HG03558 (cell line): ENCODE results near the gene NFATC2.

Experiments used
- ATAC-seq: cut with Tn5 transposase; IDR thresholded peaks from one replicate; pipeline ENCODE4 v1.9.1; 2021; ENCODE audit warnings: moderate number of reproducible peaks; ENCODE audit not compliant: unreplicated experiment; ENCODE audit errors: extremely low read depth

Gene NFATC2

GRCh38 chr20:51439160-51439689 lies 103.3 kb downstream of the NFATC2 start:
- ATAC-seq, result no peak

GRCh38 chr20:51438136-51438535 lies 104.4 kb downstream of the NFATC2 start:
- no peak for ATAC-seq

- no peak for ATAC-seq
Observed at GRCh38 chr20:51437182-51437924, 105.2 kb downstream of the NFATC2 start.

- ATAC-seq, result no peak
Observed at GRCh38 chr20:51434580-51435247, 107.8 kb downstream of the NFATC2 start.

GRCh38 chr20:51434026-51434425 lies 108.5 kb downstream of the NFATC2 start:
- no peak for ATAC-seq

GRCh38 chr20:51432875-51433274 lies 109.6 kb downstream of the NFATC2 start:
- no peak for ATAC-seq

GRCh38 chr20:51432251-51432784 lies 110.2 kb downstream of the NFATC2 start:
- ATAC-seq, result no peak

- no peak for ATAC-seq
Observed at GRCh38 chr20:51431321-51431720, 111.2 kb downstream of the NFATC2 start.

- no peak for ATAC-seq
Observed at GRCh38 chr20:51430198-51430950, 112.1 kb downstream of the NFATC2 start.

- ATAC-seq, result no peak
Observed at GRCh38 chr20:51429696-51430095, 112.8 kb downstream of the NFATC2 start.

GRCh38 chr20:51429144-51429482 lies 113.4 kb downstream of the NFATC2 start:
- no peak for ATAC-seq

GRCh38 chr20:51428401-51429143 lies 113.9 kb downstream of the NFATC2 start:
- ATAC-seq, result no peak

GRCh38 chr20:51427651-51428291 lies 114.7 kb downstream of the NFATC2 start:
- ATAC-seq, result no peak

GRCh38 chr20:51426718-51427650 lies 115.5 kb downstream of the NFATC2 start:
- ATAC-seq, result no peak

- no peak for ATAC-seq
Observed at GRCh38 chr20:51425347-51426106, 117.0 kb downstream of the NFATC2 start.

- no peak for ATAC-seq
Observed at GRCh38 chr20:51424270-51425117, 118.0 kb downstream of the NFATC2 start.

- ATAC-seq, result no peak
Observed at GRCh38 chr20:51423810-51424209, 118.7 kb downstream of the NFATC2 start.
